ENCODE measurements around the gene MKRN1. TPM values are rescaled to one million over a fixed set of nuclear protein-coding genes. Genes with fewer than 3 reads are reported as not detected.
"Not testable (repeated sequence)": the region's sequence is repeated elsewhere in the genome, so short reads cannot be mapped to it uniquely, and the experiment has no call there.

MKRN1 gene
- total RNA-seq, 1 experiment from 2014 or later = 68.8 TPM

GRCh38 chr7:140417456-140418155, 61.7 kb downstream of the MKRN1 start:
- no peaks in the 10 kb centered on the region for H3K9me2 ChIP-seq (replicated peaks; ENCODE audit: insufficient read depth, low read length)
- no peaks in the 10 kb centered on the region for H3K36me3 ChIP-seq (ENCODE audit: insufficient read depth, low read length)
- no peak overlapping the region for H2AFZ ChIP-seq (ENCODE audit: low read length)
- H3K27ac ChIP-seq (ENCODE audit: low read length) = no peak overlapping the region
- no peaks in the 10 kb centered on the region for H3K27me3 ChIP-seq (ENCODE audit: low read length)
- H3K9me3 ChIP-seq (ENCODE audit: low read length) = no peaks in the 10 kb centered on the region
- H3K9ac ChIP-seq (ENCODE audit: low read length) = no peak overlapping the region
- no peaks in the 10 kb centered on the region for H3K4me1 ChIP-seq (ENCODE audit: low read length)
- no peak overlapping the region for H3K4me3 ChIP-seq (ENCODE audit: low read length)
- no peaks in the 10 kb centered on the region for H3K79me2 ChIP-seq (ENCODE audit: low read length)
- no peak for DNase-seq
- H4K20me1 ChIP-seq (ENCODE audit: insufficient read depth, low read depth, low read length) = no peaks in the 10 kb centered on the region
- no peak overlapping the region for H3K4me2 ChIP-seq (ENCODE audit: low read depth, low read length, poor library complexity, severe bottlenecking)

GRCh38 chr7:140416560-140416959, 62.7 kb downstream of the MKRN1 start:
- DNase-seq = no peak
- H4K20me1 ChIP-seq (ENCODE audit: insufficient read depth, low read depth, low read length) = no peaks in the 10 kb centered on the region
- H3K79me2 ChIP-seq (ENCODE audit: low read length) = no peaks in the 10 kb centered on the region
- no peaks in the 10 kb centered on the region for H3K27me3 ChIP-seq (ENCODE audit: low read length)
- no peak overlapping the region for H3K9ac ChIP-seq (ENCODE audit: low read length)
- no peak overlapping the region for H3K27ac ChIP-seq (ENCODE audit: low read length)
- no peaks in the 10 kb centered on the region for H3K9me3 ChIP-seq (ENCODE audit: low read length)
- no peaks in the 10 kb centered on the region for H3K36me3 ChIP-seq (ENCODE audit: insufficient read depth, low read length)
- no peak overlapping the region for H2AFZ ChIP-seq (ENCODE audit: low read length)
- H3K9me2 ChIP-seq (replicated peaks; ENCODE audit: insufficient read depth, low read length) = no peaks in the 10 kb centered on the region
- H3K4me1 ChIP-seq (ENCODE audit: low read length) = no peaks in the 10 kb centered on the region
- H3K4me2 ChIP-seq (ENCODE audit: low read depth, low read length, poor library complexity, severe bottlenecking) = no peak overlapping the region
- H3K4me3 ChIP-seq (ENCODE audit: low read length) = no peak overlapping the region

- H3K9ac ChIP-seq (ENCODE audit: low read length); H3K79me2 ChIP-seq (ENCODE audit: low read length); H3K4me3 ChIP-seq (ENCODE audit: low read length); H3K36me3 ChIP-seq (ENCODE audit: insufficient read depth, low read length); H3K27me3 ChIP-seq (ENCODE audit: low read length); H3K27ac ChIP-seq (ENCODE audit: low read length); DNase-seq; H3K9me2 ChIP-seq (replicated peaks; ENCODE audit: insufficient read depth, low read length); H3K9me3 ChIP-seq (ENCODE audit: low read length); H2AFZ ChIP-seq (ENCODE audit: low read length); H3K4me2 ChIP-seq (ENCODE audit: low read depth, low read length, poor library complexity, severe bottlenecking); H4K20me1 ChIP-seq (ENCODE audit: insufficient read depth, low read depth, low read length); H3K4me1 ChIP-seq (ENCODE audit: low read length): not testable (repeated sequence)
These were observed 63.5 kb downstream of the MKRN1 start for GRCh38 chr7:140415816-140416215.

GRCh38 chr7:140415361-140415760, 63.9 kb downstream of the MKRN1 start:
- no peak overlapping the region for H3K27ac ChIP-seq (ENCODE audit: low read length)
- H3K36me3 ChIP-seq (ENCODE audit: insufficient read depth, low read length) = no peaks in the 10 kb centered on the region
- no peaks in the 10 kb centered on the region for H3K9me3 ChIP-seq (ENCODE audit: low read length)
- H3K4me3 ChIP-seq (ENCODE audit: low read length) = no peak overlapping the region
- no peaks in the 10 kb centered on the region for H3K79me2 ChIP-seq (ENCODE audit: low read length)
- H4K20me1 ChIP-seq (ENCODE audit: insufficient read depth, low read depth, low read length) = no peaks in the 10 kb centered on the region
- no peak overlapping the region for H2AFZ ChIP-seq (ENCODE audit: low read length)
- H3K4me2 ChIP-seq (ENCODE audit: low read depth, low read length, poor library complexity, severe bottlenecking) = no peak overlapping the region
- H3K9me2 ChIP-seq (replicated peaks; ENCODE audit: insufficient read depth, low read length) = no peaks in the 10 kb centered on the region
- H3K9ac ChIP-seq (ENCODE audit: low read length) = no peak overlapping the region
- H3K27me3 ChIP-seq (ENCODE audit: low read length) = no peaks in the 10 kb centered on the region
- no peaks in the 10 kb centered on the region for H3K4me1 ChIP-seq (ENCODE audit: low read length)
- no peak for DNase-seq

GRCh38 chr7:140404565-140405065, 74.7 kb downstream of the MKRN1 start:
- no peaks in the 10 kb centered on the region for H3K9me3 ChIP-seq (ENCODE audit: low read length)
- no peaks in the 10 kb centered on the region for H3K79me2 ChIP-seq (ENCODE audit: low read length)
- 0 out of 2 replicates have a peak overlapping the region, but pooled peaks have one; percentile 16 for H3K9ac ChIP-seq (ENCODE audit: low read length)
- H2AFZ ChIP-seq (ENCODE audit: low read length) = peak overlapping the region; percentile 67; the same call in 1 of the 2 replicates
- H3K27me3 ChIP-seq (ENCODE audit: low read length) = no peaks in the 10 kb centered on the region
- H3K9me2 ChIP-seq (replicated peaks; ENCODE audit: insufficient read depth, low read length) = no peaks in the 10 kb centered on the region
- peaks cover 9% of the 10 kb centered on the region for H3K4me1 ChIP-seq (ENCODE audit: low read length)
- H4K20me1 ChIP-seq (ENCODE audit: insufficient read depth, low read depth, low read length) = no peaks in the 10 kb centered on the region
- peak overlapping the region; percentile 56; the same call in 1 of the 2 replicates for H3K4me3 ChIP-seq (ENCODE audit: low read length)
- peak overlapping the region; percentile 45 for H3K4me2 ChIP-seq (ENCODE audit: low read depth, low read length, poor library complexity, severe bottlenecking)
- DNase-seq = no peak
- no peaks in the 10 kb centered on the region for H3K36me3 ChIP-seq (ENCODE audit: insufficient read depth, low read length)
- H3K27ac ChIP-seq (ENCODE audit: low read length) = no peak overlapping the region

GRCh38 chr7:140403878-140404564, 75.3 kb downstream of the MKRN1 start, which contains the start of gene RAB19:
TSS of gene RAB19 (plus strand) at chr7:140404058. CDS start at chr7:140407647, 3,589 bp downstream.
- Histone ChIP-seq H3K4me3 (ENCODE audit: low read length) (peak within 1 kb of the TSS; percentile 56; the same call in 1 of the 2 replicates), H2AFZ (ENCODE audit: low read length) (peak within 1 kb of the TSS; percentile 67; the same call in 1 of the 2 replicates), H3K27me3 (ENCODE audit: low read length) (no peaks in the 10 kb centered on the region), H3K36me3 (ENCODE audit: insufficient read depth, low read length) (no peaks in the 10 kb centered on the region), H3K27ac (ENCODE audit: low read length) (no peak within 1 kb of the TSS), H3K9me2 (replicated peaks; ENCODE audit: insufficient read depth, low read length) (no peaks in the 10 kb centered on the region), H4K20me1 (ENCODE audit: insufficient read depth, low read depth, low read length) (0 out of 2 replicates have a peak, but pooled peaks cover under 1% of the 10 kb centered on the region), H3K4me1 (ENCODE audit: low read length) (peaks cover 9% of the 10 kb centered on the region), H3K9me3 (ENCODE audit: low read length) (no peaks in the 10 kb centered on the region), H3K4me2 (ENCODE audit: low read depth, low read length, poor library complexity, severe bottlenecking) (peak within 1 kb of the TSS; percentile 45), H3K79me2 (ENCODE audit: low read length) (no peaks in the 10 kb centered on the region), H3K9ac (ENCODE audit: low read length) (peak within 1 kb of the TSS; percentile 16)
- DNase-seq = no peak

Other genes starting within 250 kb of the MKRN1 start
- 4.2 and 5.6 TPM in 2 replicates for gene SLC37A3, start 81.0 kb downstream of the MKRN1 start, total RNA-seq (2014; rRNA removed; shearing (Covaris generic); ENCODE audit: low replicate concordance)
- gene RAB19, start 75.4 kb downstream of the MKRN1 start, total RNA-seq (2014; rRNA removed; shearing (Covaris generic); ENCODE audit: low replicate concordance) = not detected in 2 replicates
- not detected in 2 replicates for gene DENND2A, start 161.3 kb upstream of the MKRN1 start, total RNA-seq (2014; rRNA removed; shearing (Covaris generic); ENCODE audit: low replicate concordance)
- 16.8 and 27.1 TPM in 2 replicates for gene ADCK2, start 193.4 kb upstream of the MKRN1 start, total RNA-seq (2014; rRNA removed; shearing (Covaris generic); ENCODE audit: low replicate concordance)
- gene NDUFB2, start 217.2 kb upstream of the MKRN1 start, total RNA-seq (2014; rRNA removed; shearing (Covaris generic); ENCODE audit: low replicate concordance) = 297 and 328 TPM in 2 replicates

Measured in Karpas-422 (cell line).